HG03565 (cell line): ENCODE data around the gene DROSHA.
"Not testable (repeated sequence)": the region's sequence is repeated elsewhere in the genome, so short reads cannot be mapped to it uniquely, and the experiment has no call there.

ENCODE experiments used
- ATAC-seq: cut with Tn5 transposase; IDR thresholded peaks from one replicate; pipeline ENCODE4 v1.9.1; 2021; ENCODE audit warnings: mild to moderate bottlenecking, moderate library complexity; ENCODE audit not compliant: unreplicated experiment

The DROSHA gene

GRCh38 chr5:31385774-31386537 is 145.9 kb downstream of the DROSHA start:
- ATAC-seq = no peak

- ATAC-seq = no peak
These were observed 148.2 kb downstream of the DROSHA start for GRCh38 chr5:31383734-31384133.

GRCh38 chr5:31382051-31382878 is 149.6 kb downstream of the DROSHA start:
- peak; percentile 75 for ATAC-seq

GRCh38 chr5:31381299-31381698 is 150.6 kb downstream of the DROSHA start:
- ATAC-seq = no peak

- no peak for ATAC-seq
These were observed 151.8 kb downstream of the DROSHA start for GRCh38 chr5:31380049-31380448.

GRCh38 chr5:31378838-31379237 is 153.1 kb downstream of the DROSHA start:
- ATAC-seq = peak; percentile 63

GRCh38 chr5:31378136-31378535 is 153.8 kb downstream of the DROSHA start:
- ATAC-seq = no peak

GRCh38 chr5:31377274-31377946 is 154.5 kb downstream of the DROSHA start:
- ATAC-seq = no peak

GRCh38 chr5:31375999-31376720 is 155.7 kb downstream of the DROSHA start:
- ATAC-seq = no peak

- ATAC-seq = no peak
These were observed 159.8 kb downstream of the DROSHA start for GRCh38 chr5:31372124-31372523.

- no peak for ATAC-seq
These were observed 165.0 kb downstream of the DROSHA start for GRCh38 chr5:31366941-31367340.

GRCh38 chr5:31365776-31366175 is 166.1 kb downstream of the DROSHA start:
- ATAC-seq = no peak

- no peak for ATAC-seq
These were observed 166.8 kb downstream of the DROSHA start for GRCh38 chr5:31364881-31365636.

- ATAC-seq = no peak
These were observed 168.8 kb downstream of the DROSHA start for GRCh38 chr5:31362931-31363568.

GRCh38 chr5:31362529-31362900 is 169.4 kb downstream of the DROSHA start:
- ATAC-seq = no peak

GRCh38 chr5:31361704-31362528 is 170.0 kb downstream of the DROSHA start:
- ATAC-seq = not testable (repeated sequence)

GRCh38 chr5:31361234-31361633 is 170.7 kb downstream of the DROSHA start:
- no peak for ATAC-seq

GRCh38 chr5:31359839-31360238 is 172.1 kb downstream of the DROSHA start:
- ATAC-seq = peak; percentile 85

GRCh38 chr5:31357038-31357437 is 174.9 kb downstream of the DROSHA start:
- no peak for ATAC-seq
